Measurements from ENCODE around the gene PHKG1. TPM values are rescaled to one million over a fixed set of nuclear protein-coding genes. Genes with fewer than 3 reads are reported as not detected.
"Not testable (repeated sequence)": the region's sequence is repeated elsewhere in the genome, so short reads cannot be mapped to it uniquely, and the experiment has no call there.

The PHKG1 gene
- total RNA-seq, 1 donor from 2014 or later = 0.59 TPM

DNA sequence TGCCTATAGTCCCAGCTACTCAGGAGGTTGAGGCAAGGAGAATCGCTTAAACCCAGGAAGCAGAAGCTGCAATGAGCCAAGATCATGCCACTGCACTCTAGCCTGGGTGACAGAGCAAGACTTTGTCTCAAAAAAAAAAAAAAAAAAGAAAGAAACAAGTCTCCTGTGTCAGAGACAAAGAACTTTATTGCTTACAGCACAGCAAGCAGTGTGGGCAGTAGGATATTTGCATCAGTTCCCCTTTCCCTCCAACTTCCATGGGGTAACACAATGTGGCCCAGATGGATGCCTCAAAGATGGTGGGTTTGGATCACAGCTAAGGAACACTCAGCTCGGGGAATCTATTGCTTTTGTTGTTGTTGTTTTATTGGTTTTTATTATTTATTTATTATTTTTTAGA is 47.0 kb downstream of the PHKG1 start:
- DNase-seq (ENCODE audit: low read depth, low spot score) = not testable (repeated sequence)

DNA sequence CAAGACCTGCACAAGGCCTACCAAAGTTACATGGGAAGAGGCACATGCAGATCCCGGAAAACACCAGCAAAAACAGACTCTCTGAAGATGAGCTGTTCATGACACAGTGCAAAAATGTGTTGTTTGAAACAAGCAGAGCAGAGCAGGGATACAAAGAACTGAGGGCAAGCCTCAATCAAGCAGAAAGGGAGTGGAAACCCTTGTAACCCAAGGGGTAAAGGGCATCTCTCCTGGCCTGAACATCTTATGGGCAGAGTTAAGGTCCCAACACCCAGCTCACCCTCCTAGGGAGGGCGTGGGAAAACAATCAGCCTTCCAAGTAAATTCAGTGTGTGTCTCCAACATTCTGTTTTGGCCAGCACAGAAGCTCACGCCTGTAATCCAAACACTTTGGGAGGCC is 52.0 kb downstream of the PHKG1 start:
- DNase-seq (ENCODE audit: low read depth, low spot score) = no peak

DNA sequence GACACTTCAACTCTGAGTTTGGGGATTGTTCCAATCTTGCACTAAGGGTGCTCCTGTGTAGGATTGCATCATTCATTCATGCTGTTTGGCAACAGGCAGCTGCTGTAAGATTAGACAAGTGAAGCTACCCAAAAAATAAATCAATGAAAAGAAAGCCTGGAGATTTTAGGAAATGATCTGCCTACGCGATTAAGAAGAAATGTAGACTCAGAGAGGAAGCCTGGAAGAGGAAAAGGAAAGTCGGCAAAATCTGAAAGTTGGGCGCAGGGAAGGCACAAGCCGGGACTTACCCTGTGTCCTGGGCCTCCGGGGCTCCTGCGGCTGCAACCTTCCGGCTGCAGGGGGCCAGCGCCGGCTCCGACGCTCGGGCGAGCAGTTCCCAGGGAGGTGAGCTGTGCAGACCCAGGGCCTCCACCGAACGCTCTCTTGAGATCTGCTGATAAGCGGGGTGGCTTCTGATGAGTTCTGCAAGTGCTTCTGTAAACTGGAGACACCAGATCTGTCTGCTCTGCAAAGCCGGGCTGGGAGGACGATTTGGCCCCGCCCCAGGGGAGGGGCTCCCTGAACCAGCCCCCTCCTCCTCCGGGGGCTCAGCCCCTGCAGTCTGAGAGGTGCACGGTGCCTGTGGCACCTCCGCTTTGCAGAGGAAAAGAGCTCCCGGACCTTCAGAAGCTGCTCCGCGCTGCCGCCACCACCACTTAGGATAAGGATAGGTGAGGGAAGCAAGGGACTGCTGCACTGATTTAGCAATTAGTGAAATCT is 58.9 kb downstream of the PHKG1 start:
- no peak for DNase-seq (ENCODE audit: low read depth, low spot score)

DNA sequence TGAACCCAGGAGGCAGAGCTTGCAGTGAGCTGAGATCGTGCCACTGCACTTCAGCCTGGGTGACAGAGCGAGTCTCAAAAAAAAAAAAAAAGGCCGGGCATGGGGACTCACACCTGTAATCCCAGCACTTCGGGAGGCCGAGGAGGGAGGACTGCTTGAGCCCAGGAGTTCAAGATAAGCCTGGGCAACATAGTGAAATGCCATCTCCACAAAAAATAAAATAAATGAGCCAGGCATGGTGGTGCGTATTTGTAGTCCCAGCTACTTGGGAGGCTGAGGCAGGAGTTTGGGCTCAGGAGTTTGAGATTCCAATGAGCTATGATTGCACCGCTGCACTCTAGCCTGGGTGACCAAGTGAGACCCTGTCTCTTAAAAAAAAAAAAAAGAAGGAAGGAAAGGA is 60.2 kb downstream of the PHKG1 start:
- not testable (repeated sequence) for DNase-seq (ENCODE audit: low read depth, low spot score)

DNA sequence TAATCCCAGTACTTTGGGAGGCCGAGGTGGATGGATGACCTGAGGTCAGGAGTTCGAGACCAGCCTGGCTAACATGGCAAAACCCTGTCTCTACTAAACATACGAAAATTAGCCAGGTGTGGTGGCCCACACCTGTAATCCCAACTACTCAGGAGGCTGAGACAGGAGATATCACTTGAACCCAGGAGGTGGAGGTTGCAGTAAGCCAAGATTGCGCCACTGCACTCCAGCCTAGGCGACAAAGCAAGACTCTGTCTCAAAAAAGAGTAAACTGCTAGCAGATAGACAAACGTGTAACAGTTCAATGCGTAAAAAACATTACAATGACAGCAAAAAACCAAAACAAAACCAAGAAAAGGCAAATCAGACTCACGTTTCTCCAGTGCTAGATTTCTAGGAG is 61.2 kb downstream of the PHKG1 start:
- not testable (repeated sequence) for DNase-seq (ENCODE audit: low read depth, low spot score)

DNA sequence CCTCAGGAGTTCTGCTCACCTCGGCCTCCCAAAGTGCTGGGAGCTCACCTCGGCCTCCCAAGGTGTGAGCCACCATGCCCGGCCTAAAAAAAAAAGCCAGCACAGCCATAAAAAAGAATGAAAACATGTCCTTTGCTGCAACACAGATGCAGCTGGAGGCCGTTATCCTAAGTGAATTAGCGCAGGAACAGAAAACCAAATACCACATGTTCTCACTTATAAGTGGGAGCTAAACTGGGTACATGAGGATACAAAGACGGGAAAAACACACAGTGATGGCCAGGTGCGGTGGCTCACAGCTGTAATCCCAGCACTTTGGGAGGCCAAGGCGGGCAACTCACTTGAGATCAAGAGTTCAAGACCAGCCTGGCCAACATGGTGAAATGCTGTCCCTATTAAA is 62.4 kb downstream of the PHKG1 start:
- no peak for DNase-seq (ENCODE audit: low read depth, low spot score)

Other genes starting within 250 kb of the PHKG1 start
- not detected in 2 replicates for gene SEPTIN14, start 230.2 kb downstream of the PHKG1 start, total RNA-seq
- gene ZNF713, start 205.5 kb downstream of the PHKG1 start, total RNA-seq = 2.5 and 3.6 TPM in 2 replicates
- gene MRPS17, start 141.1 kb downstream of the PHKG1 start, total RNA-seq = 20.9 and 32.6 TPM in 2 replicates
- gene NIPSNAP2, start 128.4 kb downstream of the PHKG1 start, total RNA-seq = 36.9 and 49.5 TPM in 2 replicates
- 55.8 and 79.4 TPM in 2 replicates for gene PSPH, start 41.5 kb downstream of the PHKG1 start, total RNA-seq
- 394 and 428 TPM in 2 replicates for gene CCT6A, start 41.2 kb downstream of the PHKG1 start, total RNA-seq
- gene SUMF2, start 28.7 kb downstream of the PHKG1 start, total RNA-seq = 129 and 164 TPM in 2 replicates
- 219 and 373 TPM in 2 replicates for gene CHCHD2, start 13.5 kb upstream of the PHKG1 start, total RNA-seq
- gene NUPR2, start 23.5 kb upstream of the PHKG1 start, total RNA-seq = not detected in 2 replicates